K562 (cell line): ENCODE measurements around the gene ELF2. TPM values are rescaled to one million over a fixed set of nuclear protein-coding genes. Genes with fewer than 3 reads are reported as not detected.
A peak's percentile ranks its signal among the peaks of the same experiment; 100 is the strongest.

Experiments used
- CBFA2T2 ChIP-seq: fragments of 450-650 bp; conservative IDR thresholded peaks from 2 replicates; pipeline ENCODE4 v1.6.1; 2017; ENCODE audit warnings: mild to moderate bottlenecking
- CC2D1A ChIP-seq: fragments of 450-650 bp; IDR thresholded peaks from 2 replicates; pipeline ENCODE4 v1.6.1; 2017; ENCODE audit warnings: mild to moderate bottlenecking
- CEBPZ ChIP-seq: fragments of 150-350 bp; IDR thresholded peaks from 2 replicates; pipeline ENCODE4 v1.6.1; 2014; ENCODE audit warnings: low read depth, mild to moderate bottlenecking, low read length, borderline replicate concordance
- CLOCK ChIP-seq: fragments of 250-450 bp; sonication (Bioruptor Pico); IDR thresholded peaks from 2 replicates; pipeline ENCODE4 v1.4.0; 2020; ENCODE audit warnings: mild to moderate bottlenecking, moderate library complexity, borderline replicate concordance
- DLX4 ChIP-seq: fragments of 250-450 bp; sonication (Bioruptor Pico); IDR thresholded peaks from 2 replicates; pipeline ENCODE4 v1.6.1; 2021; ENCODE audit warnings: mild to moderate bottlenecking
- ELK1 ChIP-seq: sonication (generic); formaldehyde crosslinking; IDR thresholded peaks from 2 replicates; pipeline ENCODE4 v1.8.1; 2022; ENCODE audit warnings: missing genetic modification reagents
- FUS ChIP-seq: fragments of 200-400 bp; formaldehyde crosslinking; optimal IDR thresholded peaks from 2 replicates; pipeline ENCODE3; 2017; ENCODE audit warnings: low read depth, low read length
- GATAD2A ChIP-seq: fragments of 450-650 bp; IDR thresholded peaks from 2 replicates; pipeline ENCODE4 v1.6.1; 2017
- L3MBTL2 ChIP-seq: fragments of 450-650 bp; IDR thresholded peaks from 2 replicates; pipeline ENCODE4 v1.6.1; 2016; ENCODE audit warnings: mild to moderate bottlenecking, moderate library complexity
- SRSF1 ChIP-seq: fragments of 200-400 bp; formaldehyde crosslinking; IDR thresholded peaks from 2 replicates; pipeline ENCODE4 v1.6.1; 2017; ENCODE audit warnings: mild to moderate bottlenecking, low read depth, low read length, moderate library complexity
- VEZF1 ChIP-seq: fragments of 200-800 bp; sonication (Bioruptor generic); IDR thresholded peaks from 2 replicates; pipeline ENCODE4 v1.6.1; 2017; ENCODE audit warnings: missing genetic modification characterization, missing compliant biosample characterization
- XRCC5 ChIP-seq: fragments of 200-400 bp; formaldehyde crosslinking; IDR thresholded peaks from 2 replicates; pipeline ENCODE4 v1.6.1; 2017; ENCODE audit warnings: low read depth, mild to moderate bottlenecking, low read length
- ZC3H8 ChIP-seq: fragments of 450-650 bp; IDR thresholded peaks from 2 replicates; pipeline ENCODE4 v1.6.1; 2017
- ZNF124 ChIP-seq: sonication (generic); formaldehyde crosslinking; IDR thresholded peaks from 2 replicates; pipeline ENCODE4 v1.8.1; 2022; ENCODE audit warnings: missing genetic modification reagents
- ZNF224 ChIP-seq: sonication (generic); formaldehyde crosslinking; IDR thresholded peaks from 2 replicates; pipeline ENCODE4 v1.8.0; 2022; ENCODE audit warnings: mild to moderate bottlenecking, missing genetic modification reagents
- ZNF280A ChIP-seq: fragments of 450-650 bp; IDR thresholded peaks from 2 replicates; pipeline ENCODE4 v1.6.1; 2018; ENCODE audit warnings: mild to moderate bottlenecking, low read depth; ENCODE audit not compliant: partially characterized antibody
- ZNF780A ChIP-seq: fragments of 250-450 bp; sonication (Bioruptor Pico); IDR thresholded peaks from 2 replicates; pipeline ENCODE4 v1.5.0; 2021; ENCODE audit warnings: mild to moderate bottlenecking
- polyA plus RNA-seq, 8 experiments: library from polyadenylated mRNA; depleted of rRNA in 4 of 8; stranded (reverse) in 5 of 8; unstranded in 3 of 8; fragments of >200 nt; fragmentation: Nextera tagmentation in 2 of 8; fragmentation: Illumina TruSeq in 1 of 8; extraction: Ambion mirVana in 2 of 8; extraction: Trizol in 1 of 8; gene quantifications; 2 replicates each; pipeline versions ENCODE4 v1.2.1 to v1.2.3, GENCODE V29; 2011 to 2014; ENCODE audit warnings: inconsistent platforms in 1 of 8, missing spikeins in 1 of 8
- total RNA-seq, 7 experiments: library from RNA; depleted of rRNA in 6 of 7; stranded (reverse); fragments of >200 nt in 6 of 7; fragmentation: Illumina TruSeq in 2 of 7; extraction: Trizol in 2 of 7; gene quantifications; 2 replicates each; pipeline versions ENCODE4 v1.2.1 to v1.2.3, GENCODE V29; 2011 to 2021; ENCODE audit warnings: low replicate concordance in 1 of 7

ELF2 gene
- total and polyA plus RNA-seq, 9 of the 15 experiments (the other 6 are each of a cell fraction or from before 2014, with no cell fraction given) = 9.4 to 58.7 (median 41.6) TPM

- TF ChIP-seq CEBPZ = no peak
- no peak for TF ChIP-seq ELK1 (CRISPR knock-in tag)
- no peak for TF ChIP-seq FUS
- no peak for TF ChIP-seq XRCC5
- TF ChIP-seq DLX4 (CRISPR knock-in tag) = no peak
- TF ChIP-seq GATAD2A = no peak
- peak; percentile 31 for TF ChIP-seq CBFA2T2
- no peak for TF ChIP-seq SRSF1
- TF ChIP-seq CC2D1A = no peak
- TF ChIP-seq CLOCK (CRISPR knock-in tag) = no peak
- TF ChIP-seq ZNF280A = no peak
- TF ChIP-seq L3MBTL2 = no peak
- TF ChIP-seq ZC3H8 = no peak
- TF ChIP-seq VEZF1 (CRISPR knock-in tag) = no peak
- no peak for TF ChIP-seq ZNF780A (CRISPR knock-in tag)
- TF ChIP-seq ZNF124 (CRISPR knock-in tag) = no peak
- TF ChIP-seq ZNF224 (CRISPR knock-in tag) = no peak
Observed at GRCh38 chr4:139208404-139208945, 31.5 kb upstream of the ELF2 start (continued).
